ENCODE data around the gene DPM2.

Gene DPM2

DNA sequence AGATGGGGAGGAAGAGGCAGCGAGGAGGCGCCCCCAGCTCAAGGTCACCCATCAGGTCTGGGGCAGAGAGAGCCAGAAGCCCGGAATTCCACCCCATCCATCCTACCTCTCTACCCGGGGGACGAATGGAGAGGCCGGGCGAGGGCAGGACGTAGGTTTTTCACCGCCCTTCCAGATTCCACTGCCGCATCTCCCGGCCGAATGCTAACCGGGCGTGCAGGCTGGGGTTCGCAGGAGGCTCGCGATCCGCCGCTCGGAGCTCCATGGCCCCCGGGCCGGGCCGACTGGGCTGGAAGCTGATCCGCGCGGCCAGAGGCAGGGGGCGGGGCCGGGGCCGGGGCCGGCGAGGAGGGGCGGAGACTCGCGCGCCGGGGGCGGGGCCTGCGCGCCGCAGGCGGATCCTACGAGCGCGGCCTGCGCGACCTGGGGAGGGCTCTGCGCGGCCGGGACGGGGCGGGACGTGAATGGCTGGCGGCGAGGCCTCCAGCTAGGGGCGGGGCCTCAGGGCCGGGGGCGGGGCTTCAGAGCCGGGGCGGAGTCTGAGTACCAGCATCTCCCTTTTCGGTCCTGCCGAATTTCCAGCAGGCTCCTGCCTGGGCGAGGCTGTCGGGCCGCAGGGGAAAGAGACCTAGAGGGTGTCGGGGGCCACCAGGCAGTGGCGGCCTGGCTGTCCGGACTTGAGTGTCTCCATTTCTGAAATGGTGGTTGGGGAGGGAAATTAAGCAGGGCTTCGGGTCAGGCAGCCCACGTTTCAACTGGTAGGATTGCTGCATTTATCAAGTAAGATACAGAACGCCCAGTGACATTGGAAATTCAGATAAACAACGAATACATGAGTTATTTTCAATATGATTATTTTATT lies 20.7 kb downstream of the DPM2 start, which contains the start of gene ST6GALNAC4:
Gene ST6GALNAC4, minus strand, starts transcription at position 322 of the 862 bp plus-strand sequence. CDS start 622 bp downstream, outside the sequence.
- peak; percentile 92 to 97 (median 96) for DNase-seq

DNA sequence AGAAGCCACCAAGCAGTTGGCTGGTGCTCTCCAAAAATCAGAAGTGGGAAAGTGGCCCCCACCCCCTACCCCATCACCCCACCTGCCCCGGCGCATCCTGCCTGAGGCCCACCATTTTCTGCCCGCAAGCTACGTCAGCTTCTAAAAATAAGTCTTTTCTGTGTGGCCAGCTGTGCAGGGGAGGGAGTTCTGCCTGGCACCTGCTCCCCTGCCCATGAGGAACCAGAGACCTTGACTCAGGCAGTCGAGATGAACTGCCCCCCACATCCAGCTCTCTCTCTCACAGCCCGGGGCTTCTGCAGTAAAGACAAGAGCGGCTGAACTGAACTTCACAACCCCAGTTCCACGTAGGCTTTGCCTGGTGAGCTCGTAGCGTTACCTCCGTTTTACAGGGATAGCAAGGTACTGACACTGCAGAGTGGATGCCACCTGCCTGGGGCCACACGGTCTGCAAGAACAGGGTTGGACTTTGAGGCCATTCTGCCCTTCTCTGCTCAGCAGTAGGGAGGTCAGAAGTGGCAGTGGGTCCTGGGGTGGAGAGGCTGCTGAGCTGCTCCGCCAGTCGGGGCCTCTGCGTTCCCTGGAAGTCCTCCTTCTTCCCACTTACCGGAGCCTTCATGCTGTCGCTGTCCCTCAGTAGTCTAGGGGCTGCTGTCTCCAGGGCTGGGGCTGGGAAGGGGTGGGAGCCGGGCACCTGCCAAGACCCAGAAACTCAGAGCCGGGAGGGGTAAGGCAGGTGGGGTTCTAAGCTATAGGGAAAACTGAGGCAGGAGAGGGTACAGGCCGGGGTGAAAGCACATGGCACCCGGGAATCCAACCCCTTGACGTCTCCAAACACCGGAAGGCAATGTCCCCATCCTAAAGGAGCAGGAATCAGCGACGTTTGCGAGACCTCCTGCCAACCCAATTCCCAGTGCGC lies 21.6 kb downstream of the DPM2 start:
- no peak for DNase-seq

DNA sequence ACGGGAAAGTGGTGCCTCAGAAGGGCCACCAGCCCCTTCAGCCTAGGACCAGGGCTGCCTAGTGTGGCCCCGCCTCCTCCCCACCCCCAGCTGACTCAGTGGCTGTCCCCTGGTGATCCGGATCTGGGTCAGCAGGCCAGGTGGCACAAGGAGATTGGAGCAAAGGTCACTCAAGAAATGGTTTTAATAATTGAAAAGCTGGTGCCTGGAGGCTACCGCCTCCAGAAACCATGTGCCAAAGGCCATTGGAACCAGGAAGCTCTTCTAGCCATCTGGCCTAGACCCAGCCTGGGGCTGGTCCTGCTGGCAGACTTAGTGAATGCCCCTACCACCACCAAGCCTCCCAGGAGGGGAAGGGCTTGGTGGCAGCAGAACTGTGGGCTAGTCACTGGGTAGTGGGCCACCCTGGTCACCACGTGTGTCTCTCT lies 22.3 kb downstream of the DPM2 start:
- DNase-seq: no peak

- DNase-seq: no peak
Measured at GRCh38 chr9:127913682-127914081, 24.0 kb downstream of the DPM2 start.

DNA sequence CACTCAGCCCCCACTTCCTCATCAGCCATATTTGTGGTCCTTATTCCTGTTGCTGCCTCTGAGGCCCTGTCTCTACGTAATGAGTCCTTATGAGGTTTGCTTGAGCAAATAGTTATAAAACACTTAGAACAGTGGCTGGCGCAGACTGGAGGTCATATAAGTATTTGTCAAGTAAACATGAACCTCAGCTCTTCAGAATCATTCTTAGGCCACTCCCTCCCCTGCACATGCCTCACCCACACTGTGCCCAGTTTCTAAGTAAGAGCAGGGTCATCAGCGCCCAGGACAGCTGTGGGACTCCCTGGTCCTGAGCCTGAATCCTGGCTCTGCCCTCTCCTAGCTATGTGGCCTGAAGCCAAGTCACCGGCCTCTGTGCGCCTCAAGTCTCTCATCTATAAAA lies 24.8 kb downstream of the DPM2 start:
- DNase-seq: no peak

GRCh38 chr9:127912296-127912695 lies 25.4 kb downstream of the DPM2 start:
- DNase-seq: no peak

GRCh38 chr9:127910613-127911205 lies 26.9 kb downstream of the DPM2 start:
- DNase-seq: no peak

DNA sequence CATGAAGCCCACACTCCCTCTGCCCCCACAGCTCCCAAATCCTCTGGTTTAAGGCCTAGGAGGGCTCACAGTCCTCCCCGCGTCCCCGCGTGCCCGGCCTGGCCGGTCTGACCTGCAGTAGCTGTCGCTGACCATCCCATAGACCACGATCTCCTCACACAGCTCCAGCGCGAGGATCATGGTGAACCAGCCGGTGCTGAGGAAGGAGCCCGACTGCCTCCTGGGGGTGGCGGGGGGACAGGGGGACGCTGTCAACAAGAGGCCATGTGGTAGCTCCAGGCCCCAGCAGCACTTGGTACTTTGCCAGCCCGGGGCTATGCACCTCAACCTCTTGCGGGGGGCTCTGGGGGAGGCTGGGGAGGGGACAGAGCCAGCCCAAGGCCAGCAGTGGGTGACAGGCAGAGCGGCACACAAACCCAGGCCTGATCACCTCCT lies 27.8 kb downstream of the DPM2 start:
- no peak for DNase-seq

DNA sequence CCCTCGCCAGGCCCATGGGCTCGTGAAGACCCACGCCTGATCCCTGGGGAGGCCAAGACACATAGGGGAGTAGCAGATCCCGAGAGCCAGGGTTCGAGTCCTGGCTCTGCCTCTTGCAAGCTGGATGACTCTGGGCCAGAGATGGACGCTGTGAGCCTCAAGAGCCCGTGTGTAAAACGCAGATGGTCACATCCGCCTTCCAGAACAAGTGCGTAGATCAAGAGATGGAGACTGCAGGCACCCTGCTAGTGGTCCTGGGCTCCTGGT lies 29.1 kb downstream of the DPM2 start:
- no peak for DNase-seq

DNA sequence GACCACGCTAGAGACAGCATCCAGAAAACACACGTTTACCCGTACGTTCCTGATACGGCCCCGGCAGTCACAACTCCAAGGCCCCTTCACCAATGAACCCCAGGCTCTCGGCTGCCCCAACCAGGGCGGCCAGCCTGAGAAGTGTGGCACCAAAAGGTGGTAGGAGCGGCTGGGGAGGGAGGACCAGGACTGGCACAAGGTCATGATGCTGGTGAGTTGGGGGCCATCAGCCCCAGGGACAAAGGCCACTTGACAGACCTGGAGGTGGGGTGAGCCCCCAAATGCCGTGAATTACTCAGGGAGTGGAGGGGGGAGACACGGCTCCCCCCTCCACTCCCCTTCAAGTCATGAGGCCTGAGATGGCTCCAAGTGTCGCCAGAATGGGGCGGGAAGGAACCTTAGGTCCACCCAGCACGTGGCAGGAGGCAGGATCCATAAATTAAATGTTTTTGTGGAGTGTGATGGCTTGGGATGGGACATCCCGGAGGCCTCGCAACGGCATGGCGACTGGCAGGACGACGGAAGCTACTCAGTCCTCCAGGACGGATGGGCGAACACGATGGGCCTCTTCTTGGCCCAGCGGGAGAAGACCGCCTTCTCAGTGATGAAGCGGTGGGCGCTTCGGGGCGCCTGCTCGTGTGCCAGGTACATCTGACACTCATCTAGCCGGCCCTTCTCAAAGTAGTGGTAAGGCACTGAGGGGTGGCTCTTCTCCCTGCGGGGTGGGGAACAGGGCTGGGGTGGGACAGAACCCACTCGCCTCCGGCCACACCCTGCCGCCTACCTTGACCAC lies 29.6 kb downstream of the DPM2 start:
- no peak for DNase-seq

DNA sequence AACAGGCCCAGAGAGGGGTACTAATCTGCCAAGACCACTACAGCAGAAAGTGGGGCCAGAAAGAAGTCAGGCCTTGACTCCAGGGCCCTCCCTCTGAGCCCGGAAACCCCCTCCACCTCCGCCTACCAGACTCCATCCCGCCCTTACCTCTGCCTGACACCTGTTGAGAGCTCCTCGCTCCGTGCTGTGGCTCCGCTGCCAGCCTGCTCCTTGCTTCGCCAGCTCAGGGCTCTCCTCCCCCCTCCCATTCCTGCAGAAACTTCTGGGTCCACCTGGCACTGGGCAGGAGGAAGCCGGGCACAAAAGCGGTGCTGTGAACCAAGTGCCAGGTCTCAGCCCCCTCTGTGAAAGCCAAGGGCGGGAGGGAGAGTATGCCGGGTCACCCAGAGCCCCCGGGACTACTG lies 31.9 kb downstream of the DPM2 start:
- peak in 2 of 4 experiments; percentile 44 to 58 for DNase-seq

DNA sequence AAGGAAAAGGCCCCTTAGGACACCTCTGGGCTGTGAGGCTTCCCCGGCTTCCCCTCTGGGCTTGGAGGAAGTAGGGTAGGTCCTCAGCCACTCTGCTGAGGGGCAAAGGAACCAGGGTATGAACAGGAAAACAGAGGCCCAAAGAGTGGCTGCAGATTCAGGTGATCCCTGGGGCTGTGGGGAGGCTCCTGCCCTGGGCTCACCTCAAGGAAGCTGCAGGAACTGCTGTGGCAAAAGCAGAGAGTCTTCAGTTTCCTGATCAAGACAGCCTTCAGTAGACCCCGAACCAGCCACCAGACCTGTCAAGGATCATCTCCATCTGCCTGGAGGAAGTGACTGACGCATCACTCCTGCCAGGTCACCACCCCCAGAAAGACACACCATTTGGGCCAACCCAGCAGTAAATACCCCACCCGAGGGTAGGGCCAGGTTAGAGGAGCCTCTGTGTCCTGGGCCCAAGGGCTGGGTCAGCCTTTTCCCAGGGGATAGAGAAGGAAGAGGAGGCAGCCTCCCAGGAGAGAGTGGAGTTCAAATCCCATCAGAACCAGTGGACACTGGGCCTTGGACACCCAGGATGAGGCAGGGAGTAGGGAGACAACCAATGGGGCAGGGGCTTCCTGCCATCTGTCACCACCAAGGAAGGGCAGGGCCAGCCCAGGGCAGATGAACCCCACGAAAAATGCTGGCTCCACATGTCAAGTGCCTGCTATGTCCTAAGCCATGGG lies 32.5 kb downstream of the DPM2 start:
- peak in 1 of 4 experiments; percentile 29 for DNase-seq

- no peak for DNase-seq
Measured at GRCh38 chr9:127904561-127905003, 33.1 kb downstream of the DPM2 start.

DNA sequence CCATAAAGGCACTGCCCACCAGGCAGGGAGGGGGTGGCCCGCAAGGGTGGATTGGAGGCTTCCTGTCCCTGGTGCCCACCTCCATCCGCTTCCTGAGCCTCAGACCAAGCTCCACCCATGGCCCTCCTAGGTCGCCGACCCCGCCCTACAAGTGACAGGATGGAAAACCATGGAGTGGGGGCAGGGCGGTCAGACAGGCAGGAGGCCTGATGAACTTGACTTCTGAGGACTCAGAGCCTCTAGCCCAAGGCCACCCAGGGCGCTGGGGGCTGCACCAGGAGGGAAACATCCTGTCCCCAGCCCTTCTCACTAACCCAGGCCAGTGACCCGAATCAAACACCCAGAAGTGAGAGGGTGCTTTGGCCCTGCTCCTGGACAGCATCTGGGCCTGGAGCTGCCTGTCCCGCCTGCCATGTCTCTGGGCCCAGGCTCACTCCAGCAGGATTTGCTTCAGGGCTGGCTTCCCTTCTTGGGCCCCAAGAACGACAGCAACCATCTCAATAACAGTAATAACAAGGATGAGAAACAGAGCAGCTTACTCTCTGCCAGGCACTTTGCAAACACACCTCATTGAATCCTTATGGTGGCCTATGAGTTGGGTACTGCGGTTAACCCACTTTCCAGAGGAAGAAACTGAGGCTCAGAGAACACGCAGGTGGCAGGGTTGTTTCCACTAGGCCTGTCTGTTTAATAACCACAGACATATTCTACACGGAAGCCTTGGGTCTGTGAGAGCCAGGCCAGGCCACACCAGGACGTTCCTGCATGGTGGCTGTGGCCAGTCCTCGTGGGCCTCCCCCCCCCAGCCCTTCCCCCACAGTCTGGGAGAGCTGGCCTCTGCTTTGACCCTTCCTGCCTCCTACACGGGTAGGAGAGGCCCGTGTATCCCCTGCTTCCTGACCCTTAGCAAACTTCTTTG lies 33.8 kb downstream of the DPM2 start:
- peak in 2 of 4 experiments; percentile 35 to 63 for DNase-seq

GRCh38 chr9:127899128-127899943 lies 38.3 kb downstream of the DPM2 start, which contains the start of gene ST6GALNAC6:
Gene ST6GALNAC6 (minus strand): TSS chr9:127899603. CDS start chr9:127897981, 1,622 bp downstream.
- peak; percentile 30 to 58 (median 54) for DNase-seq

DNA sequence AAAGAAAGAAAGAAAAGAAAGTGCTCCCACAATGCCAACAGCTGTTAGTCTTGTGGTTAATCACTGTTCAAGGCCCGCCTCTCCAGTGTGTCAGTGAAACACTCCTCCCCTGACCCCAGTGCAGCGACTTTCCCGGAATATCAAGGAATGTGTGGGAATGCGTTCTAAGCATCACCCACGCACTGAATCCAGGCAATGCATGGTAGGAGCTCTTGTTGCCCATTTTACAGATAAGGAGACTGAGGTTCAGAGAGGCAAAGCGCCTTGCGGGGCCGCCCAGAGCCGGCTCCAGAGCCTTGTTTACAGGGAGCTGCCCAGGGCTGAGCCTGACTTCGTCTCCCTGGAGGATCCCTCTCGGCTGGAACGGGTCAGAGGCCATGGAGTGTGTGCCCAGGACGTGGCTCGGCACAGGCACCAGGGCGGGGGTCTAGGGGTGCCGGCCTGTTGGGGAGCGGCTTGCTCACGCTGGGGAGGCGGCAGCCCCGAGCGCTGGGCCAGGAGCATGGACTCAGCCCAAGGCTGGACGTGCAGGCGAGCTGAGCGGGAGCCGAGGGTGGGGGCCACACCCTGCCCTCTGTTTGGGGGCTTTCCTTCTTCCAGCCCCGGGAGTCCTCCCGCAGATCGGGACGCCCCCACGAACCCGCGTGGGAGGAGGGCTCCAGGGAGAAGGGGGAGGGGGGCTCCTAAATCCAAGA lies 39.1 kb downstream of the DPM2 start:
- DNase-seq: no peak

GRCh38 chr9:127897193-127897692 lies 40.4 kb downstream of the DPM2 start:
- no peak for DNase-seq

- DNase-seq: no peak
Measured at GRCh38 chr9:127896395-127897192, 41.1 kb downstream of the DPM2 start.
